SK-N-SH treated with all-trans-retinoic acid at 6 μM for 48 hours (cell line): ENCODE data around the gene TMEM132D.

ENCODE experiments used
- ATAC-seq: fragments of 200-7000 bp; cut with Tn5 transposase; 3 replicates; pipeline ENCODE4 v1.9.1; 2020; ENCODE audit warnings: mild to moderate bottlenecking, moderate library complexity
- ARNTL ChIP-seq: fragments of 450-650 bp; formaldehyde crosslinking; IDR thresholded peaks from 2 replicates; pipeline ENCODE4 v1.5.0; 2020; ENCODE audit warnings: low read depth, mild to moderate bottlenecking, moderate library complexity, borderline replicate concordance
- BACH2 ChIP-seq: fragments of 250-450 bp; sonication (Bioruptor Pico); IDR thresholded peaks from 2 replicates; pipeline ENCODE4 v1.9.0; 2021; ENCODE audit warnings: mild to moderate bottlenecking, borderline replicate concordance
- CSDC2 ChIP-seq: fragments of 250-450 bp; sonication (Bioruptor Pico); IDR thresholded peaks from 2 replicates; pipeline ENCODE4 v1.5.0; 2020; ENCODE audit warnings: mild to moderate bottlenecking, moderate library complexity
- ESRRG ChIP-seq: fragments of 250-450 bp; sonication (Bioruptor Pico); IDR thresholded peaks from 2 replicates; pipeline ENCODE4 v1.6.1; 2021; ENCODE audit warnings: mild to moderate bottlenecking
- GLIS3 ChIP-seq: fragments of 250-450 bp; sonication (Bioruptor Pico); IDR thresholded peaks from 2 replicates; pipeline ENCODE4 v1.5.0; 2020; ENCODE audit warnings: mild to moderate bottlenecking, moderate library complexity
- OSR1 ChIP-seq: fragments of 250-450 bp; sonication (Bioruptor Pico); IDR thresholded peaks from 2 replicates; pipeline ENCODE4 v1.8.0; 2022; ENCODE audit warnings: moderate library complexity, mild to moderate bottlenecking, inconsistent platforms
- PATZ1 ChIP-seq: fragments of 250-450 bp; sonication (Bioruptor Pico); IDR thresholded peaks from 2 replicates; pipeline ENCODE4 v1.8.0; 2020; ENCODE audit warnings: mild to moderate bottlenecking, moderate library complexity, borderline replicate concordance
- PPARA ChIP-seq: fragments of 250-450 bp; sonication (Bioruptor Pico); IDR thresholded peaks from 2 replicates; pipeline ENCODE4 v1.5.0; 2020; ENCODE audit warnings: mild to moderate bottlenecking, borderline replicate concordance
- RARB ChIP-seq: fragments of 250-450 bp; sonication (Bioruptor Pico); IDR thresholded peaks from 2 replicates; pipeline ENCODE4 v1.8.0; 2021; ENCODE audit warnings: mild to moderate bottlenecking, moderate library complexity
- SNAI2 ChIP-seq: fragments of 250-450 bp; sonication (Bioruptor Pico); IDR thresholded peaks from 2 replicates; pipeline ENCODE4 v1.5.0; 2020; ENCODE audit warnings: mild to moderate bottlenecking, moderate library complexity
- TCF4 ChIP-seq: fragments of 250-450 bp; sonication (Bioruptor Pico); IDR thresholded peaks from 2 replicates; pipeline ENCODE4 v1.8.0; 2021; ENCODE audit warnings: mild to moderate bottlenecking, moderate library complexity, borderline replicate concordance
- TOX ChIP-seq: fragments of 250-450 bp; sonication (Bioruptor Pico); IDR thresholded peaks from 2 replicates; pipeline ENCODE4 v1.8.0; 2021; ENCODE audit warnings: mild to moderate bottlenecking, moderate library complexity, borderline replicate concordance
- ZC3H10 ChIP-seq: fragments of 250-450 bp; sonication (Bioruptor Pico); IDR thresholded peaks from 2 replicates; pipeline ENCODE4 v1.5.1; 2021; ENCODE audit warnings: mild to moderate bottlenecking, moderate library complexity
- ZFP3 ChIP-seq: fragments of 250-450 bp; sonication (Bioruptor Pico); IDR thresholded peaks from 2 replicates; pipeline ENCODE4 v1.5.0; 2020; ENCODE audit warnings: mild to moderate bottlenecking, moderate library complexity
- ZFP30 ChIP-seq: fragments of 450-650 bp; formaldehyde crosslinking; IDR thresholded peaks from 2 replicates; pipeline ENCODE4 v1.5.0; 2022; ENCODE audit warnings: mild to moderate bottlenecking, moderate library complexity
- TF ChIP-seq, protein P1 (sequence below): fragments of 250-450 bp; sonication (Bioruptor Pico); IDR thresholded peaks from 2 replicates; pipeline ENCODE4 v1.5.0; 2020; ENCODE audit warnings: mild to moderate bottlenecking, moderate library complexity
- TF ChIP-seq, protein P2 (sequence below): fragments of 250-450 bp; sonication (Bioruptor Pico); IDR thresholded peaks from 2 replicates; pipeline ENCODE4 v1.5.1; 2021; ENCODE audit warnings: mild to moderate bottlenecking, moderate library complexity

TMEM132D gene

GRCh38 chr12:129231491-129231890 is 672.3 kb downstream of the TMEM132D start:
- ATAC-seq, result no peak
- TF ChIP-seq ARNTL (CRISPR knock-in tag) (no peak), ZFP3 (no peak), OSR1 (CRISPR knock-in tag) (no peak), BACH2 (no peak), PATZ1 (no peak), CSDC2 (CRISPR knock-in tag) (no peak)
- TF ChIP-seq, protein P1, sequence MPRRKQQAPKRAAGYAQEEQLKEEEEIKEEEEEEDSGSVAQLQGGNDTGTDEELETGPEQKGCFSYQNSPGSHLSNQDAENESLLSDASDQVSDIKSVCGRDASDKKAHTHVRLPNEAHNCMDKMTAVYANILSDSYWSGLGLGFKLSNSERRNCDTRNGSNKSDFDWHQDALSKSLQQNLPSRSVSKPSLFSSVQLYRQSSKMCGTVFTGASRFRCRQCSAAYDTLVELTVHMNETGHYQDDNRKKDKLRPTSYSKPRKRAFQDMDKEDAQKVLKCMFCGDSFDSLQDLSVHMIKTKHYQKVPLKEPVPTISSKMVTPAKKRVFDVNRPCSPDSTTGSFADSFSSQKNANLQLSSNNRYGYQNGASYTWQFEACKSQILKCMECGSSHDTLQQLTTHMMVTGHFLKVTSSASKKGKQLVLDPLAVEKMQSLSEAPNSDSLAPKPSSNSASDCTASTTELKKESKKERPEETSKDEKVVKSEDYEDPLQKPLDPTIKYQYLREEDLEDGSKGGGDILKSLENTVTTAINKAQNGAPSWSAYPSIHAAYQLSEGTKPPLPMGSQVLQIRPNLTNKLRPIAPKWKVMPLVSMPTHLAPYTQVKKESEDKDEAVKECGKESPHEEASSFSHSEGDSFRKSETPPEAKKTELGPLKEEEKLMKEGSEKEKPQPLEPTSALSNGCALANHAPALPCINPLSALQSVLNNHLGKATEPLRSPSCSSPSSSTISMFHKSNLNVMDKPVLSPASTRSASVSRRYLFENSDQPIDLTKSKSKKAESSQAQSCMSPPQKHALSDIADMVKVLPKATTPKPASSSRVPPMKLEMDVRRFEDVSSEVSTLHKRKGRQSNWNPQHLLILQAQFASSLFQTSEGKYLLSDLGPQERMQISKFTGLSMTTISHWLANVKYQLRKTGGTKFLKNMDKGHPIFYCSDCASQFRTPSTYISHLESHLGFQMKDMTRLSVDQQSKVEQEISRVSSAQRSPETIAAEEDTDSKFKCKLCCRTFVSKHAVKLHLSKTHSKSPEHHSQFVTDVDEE (CRISPR knock-in tag), result no peak
- TF ChIP-seq, protein P2, sequence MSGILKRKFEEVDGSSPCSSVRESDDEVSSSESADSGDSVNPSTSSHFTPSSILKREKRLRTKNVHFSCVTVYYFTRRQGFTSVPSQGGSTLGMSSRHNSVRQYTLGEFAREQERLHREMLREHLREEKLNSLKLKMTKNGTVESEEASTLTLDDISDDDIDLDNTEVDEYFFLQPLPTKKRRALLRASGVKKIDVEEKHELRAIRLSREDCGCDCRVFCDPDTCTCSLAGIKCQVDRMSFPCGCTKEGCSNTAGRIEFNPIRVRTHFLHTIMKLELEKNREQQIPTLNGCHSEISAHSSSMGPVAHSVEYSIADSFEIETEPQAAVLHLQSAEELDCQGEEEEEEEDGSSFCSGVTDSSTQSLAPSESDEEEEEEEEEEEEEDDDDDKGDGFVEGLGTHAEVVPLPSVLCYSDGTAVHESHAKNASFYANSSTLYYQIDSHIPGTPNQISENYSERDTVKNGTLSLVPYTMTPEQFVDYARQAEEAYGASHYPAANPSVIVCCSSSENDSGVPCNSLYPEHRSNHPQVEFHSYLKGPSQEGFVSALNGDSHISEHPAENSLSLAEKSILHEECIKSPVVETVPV (CRISPR knock-in tag), result no peak

GRCh38 chr12:129230995-129231394 is 672.8 kb downstream of the TMEM132D start:
- TF ChIP-seq PPARA (no peak), ZC3H10 (CRISPR knock-in tag) (no peak), GLIS3 (CRISPR knock-in tag) (no peak), CSDC2 (CRISPR knock-in tag) (no peak), TOX (no peak), ESRRG (CRISPR knock-in tag) (no peak), SNAI2 (no peak), RARB (CRISPR knock-in tag) (no peak), OSR1 (CRISPR knock-in tag) (no peak), ARNTL (CRISPR knock-in tag) (no peak), BACH2 (no peak), TCF4 (CRISPR knock-in tag) (no peak)
- TF ChIP-seq, protein P2 (CRISPR knock-in tag), result no peak
- TF ChIP-seq, protein P1 (CRISPR knock-in tag), result no peak
- ATAC-seq, result no peak

DNA sequence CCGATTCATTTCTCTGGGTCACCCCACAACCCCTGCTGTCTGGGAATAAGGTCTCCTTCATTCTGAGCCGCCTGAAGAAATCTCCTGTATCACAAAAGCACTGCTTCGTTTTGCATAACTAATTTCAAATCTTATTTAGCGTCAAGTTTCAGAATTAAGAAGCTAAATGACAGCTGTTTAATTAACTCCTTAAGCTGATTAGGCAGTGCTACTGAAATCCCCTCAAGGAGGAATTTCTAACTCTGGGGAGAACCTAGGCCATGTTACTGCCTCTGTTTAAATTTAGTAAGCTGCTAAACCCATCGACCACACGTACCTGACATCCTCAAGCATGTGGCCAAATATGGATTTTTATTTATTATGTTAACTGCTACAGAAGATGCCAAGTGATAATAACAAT is 677.0 kb downstream of the TMEM132D start:
- no peak for ATAC-seq
- no peak for TF ChIP-seq ARNTL (CRISPR knock-in tag)
- TF ChIP-seq ESRRG (CRISPR knock-in tag), result no peak
- TF ChIP-seq, protein P2 (CRISPR knock-in tag), result no peak
- no peak for TF ChIP-seq ZFP30
- TF ChIP-seq PATZ1, result no peak
